Neutrophil (primary cell): Measurements from ENCODE around the gene LRRC3C.

ENCODE experiments used
- H3K27ac ChIP-seq: fragments of 200-600 bp; sonication (generic); 2 replicates; pipeline ENCODE4 v1.5.1; 2016; ENCODE audit warnings: mild to moderate bottlenecking, moderate library complexity
- H3K27me3 ChIP-seq: fragments of 200-600 bp; sonication (generic); 2 replicates; pipeline ENCODE4 v1.6.0; 2016; ENCODE audit warnings: mild to moderate bottlenecking
- H3K36me3 ChIP-seq: fragments of 200-600 bp; sonication (generic); 2 replicates; pipeline ENCODE4 v1.5.1; 2017
- H3K4me1 ChIP-seq, 2 experiments: fragments of 200-600 bp in 1 of 2; sonication (generic) in 1 of 2; 1 replicate in 1 of 2; 2 replicates in 1 of 2; pipeline versions ENCODE4 v1.5.1 to v1.6.1; 2013 to 2016; ENCODE audit warnings: low read depth in 1 of 2, low read length in 1 of 2, mild to moderate bottlenecking in 1 of 2, moderate library complexity in 1 of 2; ENCODE audit not compliant: control insufficient read depth in 1 of 2, insufficient read depth in 1 of 2
- H3K4me3 ChIP-seq, 2 experiments: fragments of 200-600 bp in 1 of 2; sonication (generic) in 1 of 2; 1 replicate in 1 of 2; 2 replicates in 1 of 2; pipeline ENCODE4 v1.5.1; 2013 to 2016; ENCODE audit warnings: low read depth in 1 of 2, low read length in 1 of 2, mild to moderate bottlenecking in 1 of 2, moderate library complexity in 1 of 2
- H3K9me3 ChIP-seq: fragments of 200-600 bp; sonication (generic); 2 replicates; pipeline ENCODE4 v1.5.1; 2016
- TF ChIP-seq, protein P1 (sequence below): fragments of 200-600 bp; sonication (generic); IDR thresholded peaks from 2 replicates; pipeline ENCODE4 v1.5.1; 2016; ENCODE audit warnings: antibody characterized with exemption

The LRRC3C gene

DNA sequence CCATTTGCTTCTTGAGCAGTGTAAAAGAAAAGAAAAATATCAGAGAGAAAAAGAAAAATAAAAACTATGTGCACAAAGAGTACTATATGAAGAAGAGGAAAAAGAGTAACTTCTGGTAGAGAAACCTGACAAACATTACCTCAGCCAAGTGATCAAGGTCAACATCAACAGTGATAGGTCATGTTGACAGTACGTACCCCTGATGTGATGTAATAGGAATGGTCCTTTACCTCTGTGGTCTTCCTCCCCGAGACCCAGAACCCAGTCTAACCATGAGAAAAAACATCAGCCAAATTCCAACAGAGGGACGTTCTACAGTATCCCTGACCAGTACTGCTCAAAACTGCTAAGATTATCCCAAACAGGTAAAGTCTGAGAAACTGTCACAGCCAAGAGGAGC is 13.5 kb upstream of the LRRC3C start:
- Histone ChIP-seq H3K27me3 (no peaks in the 10 kb centered on the region), H3K36me3 (peaks cover 3% of the 10 kb centered on the region), H3K27ac (no peak overlapping the region), H3K9me3 (no peaks in the 10 kb centered on the region), H3K4me3 (no peak overlapping the region), H3K4me1 (peaks cover 5 to 6% of the 10 kb centered on the region in 2 experiments)
- TF ChIP-seq, protein P1, sequence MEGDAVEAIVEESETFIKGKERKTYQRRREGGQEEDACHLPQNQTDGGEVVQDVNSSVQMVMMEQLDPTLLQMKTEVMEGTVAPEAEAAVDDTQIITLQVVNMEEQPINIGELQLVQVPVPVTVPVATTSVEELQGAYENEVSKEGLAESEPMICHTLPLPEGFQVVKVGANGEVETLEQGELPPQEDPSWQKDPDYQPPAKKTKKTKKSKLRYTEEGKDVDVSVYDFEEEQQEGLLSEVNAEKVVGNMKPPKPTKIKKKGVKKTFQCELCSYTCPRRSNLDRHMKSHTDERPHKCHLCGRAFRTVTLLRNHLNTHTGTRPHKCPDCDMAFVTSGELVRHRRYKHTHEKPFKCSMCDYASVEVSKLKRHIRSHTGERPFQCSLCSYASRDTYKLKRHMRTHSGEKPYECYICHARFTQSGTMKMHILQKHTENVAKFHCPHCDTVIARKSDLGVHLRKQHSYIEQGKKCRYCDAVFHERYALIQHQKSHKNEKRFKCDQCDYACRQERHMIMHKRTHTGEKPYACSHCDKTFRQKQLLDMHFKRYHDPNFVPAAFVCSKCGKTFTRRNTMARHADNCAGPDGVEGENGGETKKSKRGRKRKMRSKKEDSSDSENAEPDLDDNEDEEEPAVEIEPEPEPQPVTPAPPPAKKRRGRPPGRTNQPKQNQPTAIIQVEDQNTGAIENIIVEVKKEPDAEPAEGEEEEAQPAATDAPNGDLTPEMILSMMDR = no peak

DNA sequence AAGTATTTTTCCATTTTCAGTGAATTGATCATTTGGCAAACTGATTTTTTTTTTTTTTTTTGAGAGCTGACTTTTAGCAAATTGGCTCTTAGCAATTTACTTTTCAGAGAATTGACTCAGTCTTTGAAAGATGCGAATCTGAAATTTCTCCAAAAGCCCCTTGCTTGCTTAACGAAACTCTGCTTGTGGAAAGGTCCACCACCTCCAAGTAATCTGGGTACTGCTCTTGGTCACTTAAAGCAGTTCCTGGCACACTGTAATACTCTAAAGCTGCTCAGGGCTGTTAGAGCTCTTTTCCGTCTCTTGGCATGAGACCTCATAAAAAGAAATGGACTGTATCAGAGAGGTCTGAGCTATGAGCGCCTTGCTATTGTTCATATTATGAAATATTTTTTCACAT is 12.0 kb upstream of the LRRC3C start:
- peaks cover 12% of the 10 kb centered on the region for H3K36me3 ChIP-seq
- TF ChIP-seq, protein P1 = no peak

DNA sequence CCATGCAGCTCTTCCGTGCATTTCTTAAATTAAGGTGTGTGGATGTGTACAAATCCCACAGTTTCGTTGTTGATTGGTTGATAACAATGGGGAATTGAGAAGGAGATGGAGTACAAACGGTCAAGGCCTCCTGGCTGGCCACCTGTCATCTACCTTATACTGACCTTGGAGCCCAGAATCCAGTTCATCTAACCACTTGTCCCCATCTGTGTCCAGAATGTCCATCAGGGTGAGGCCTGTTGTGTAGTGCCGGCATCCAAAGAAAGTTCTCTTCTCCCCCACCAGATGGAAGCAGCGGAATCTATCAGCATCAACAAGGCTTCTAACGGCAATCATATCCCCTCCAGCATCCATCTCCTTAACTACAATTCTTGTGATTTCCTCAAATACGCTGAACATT is 10.6 kb upstream of the LRRC3C start:
- H3K4me1 ChIP-seq = peaks cover 5 to 12% of the 10 kb centered on the region in 2 experiments

More for the DNA sequence above, 12.0 kb upstream of the LRRC3C start:
- no peaks in the 10 kb centered on the region for H3K27me3 ChIP-seq
- no peak overlapping the region for H3K27ac ChIP-seq
- H3K9me3 ChIP-seq = no peaks in the 10 kb centered on the region
- peaks cover 5 to 6% of the 10 kb centered on the region in 2 experiments for H3K4me1 ChIP-seq
- no peak overlapping the region for H3K4me3 ChIP-seq

DNA sequence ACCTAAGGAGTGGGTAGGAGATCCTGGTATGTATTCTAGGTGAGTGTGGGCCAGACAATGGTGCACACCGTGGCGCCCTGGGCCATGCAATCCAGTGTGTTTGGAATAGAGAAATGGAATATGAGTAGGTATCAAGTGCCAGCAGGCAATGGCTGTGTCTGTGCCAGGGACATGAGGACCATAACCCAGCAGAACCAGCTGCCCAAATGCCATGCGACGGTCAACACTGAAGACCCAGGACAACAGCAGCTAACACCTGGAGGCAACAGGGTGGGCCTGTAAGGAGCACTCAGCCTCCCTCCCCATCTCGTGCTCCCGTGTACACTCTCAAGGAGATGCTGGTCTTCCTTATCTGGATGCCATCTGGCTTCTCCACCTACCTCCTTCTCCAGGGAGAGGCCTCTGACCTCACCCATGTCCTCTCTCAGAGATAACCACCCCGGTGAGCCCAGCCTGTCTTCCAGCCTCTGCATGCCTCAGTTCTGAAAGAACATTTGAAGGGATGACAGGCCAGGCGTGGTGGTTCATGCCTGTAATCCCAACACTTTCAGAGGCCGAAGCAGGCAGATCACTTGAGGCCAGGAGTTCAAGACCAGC is 8.3 kb upstream of the LRRC3C start:
- Histone ChIP-seq H3K36me3 (peaks cover 46% of the 10 kb centered on the region), H3K9me3 (no peaks in the 10 kb centered on the region), H3K4me1 (peaks cover 13 to 23% of the 10 kb centered on the region in 2 experiments), H3K4me3 (no peak overlapping the region), H3K27me3 (no peaks in the 10 kb centered on the region), H3K27ac (no peak overlapping the region)
- TF ChIP-seq, protein P1 = no peak

More for the DNA sequence above, 10.6 kb upstream of the LRRC3C start:
- Histone ChIP-seq H3K36me3 (peaks cover 24% of the 10 kb centered on the region), H3K4me3 (no peak overlapping the region), H3K9me3 (no peaks in the 10 kb centered on the region), H3K27ac (no peak overlapping the region), H3K27me3 (no peaks in the 10 kb centered on the region)
- TF ChIP-seq, protein P1 = no peak

DNA sequence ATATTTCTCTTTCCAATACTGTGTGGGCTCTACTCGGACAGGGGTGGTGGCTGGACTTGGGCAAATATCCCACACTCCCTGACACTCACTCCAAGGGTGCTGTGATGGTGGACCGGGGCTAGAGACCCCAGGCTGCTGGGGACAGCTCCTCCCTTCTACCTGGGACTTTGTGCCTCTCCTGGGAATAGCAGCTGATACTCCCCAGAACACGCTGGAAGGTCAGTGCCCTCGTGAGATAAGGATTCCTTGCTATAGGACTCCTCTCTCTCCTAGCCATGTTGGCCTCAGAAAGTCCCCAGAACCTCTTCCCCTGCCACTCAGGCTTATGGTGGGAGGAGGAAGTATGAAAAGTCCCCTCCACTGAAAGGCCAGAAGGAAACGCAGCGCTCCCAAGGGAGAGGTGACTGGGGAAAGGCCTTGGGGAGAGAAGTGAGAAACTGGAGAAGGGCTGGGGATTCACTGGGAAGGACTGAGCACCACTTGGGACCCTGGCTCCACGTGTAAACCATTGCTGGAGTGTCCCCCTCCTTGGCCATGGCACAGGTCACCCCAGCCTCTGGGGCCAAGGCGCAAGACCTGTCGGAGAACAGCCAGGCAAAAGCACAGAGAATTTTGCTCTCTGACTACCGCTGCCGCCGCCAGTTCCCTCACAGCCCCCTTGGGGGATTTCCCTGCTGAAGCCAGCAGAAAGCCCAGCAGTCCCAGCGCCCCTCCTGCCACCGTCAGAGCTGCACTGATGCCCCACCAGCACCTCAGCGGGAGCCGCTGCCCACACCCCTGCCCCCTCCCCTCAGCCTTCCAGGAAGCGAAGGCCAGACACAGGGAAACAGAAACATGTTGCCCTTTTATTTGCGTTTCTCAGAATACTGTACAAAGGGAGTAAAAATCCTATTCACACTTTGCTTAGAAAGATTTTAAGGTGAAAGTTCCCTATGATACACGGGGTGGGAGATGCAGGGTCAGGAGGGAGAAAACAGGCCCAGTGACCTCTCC is 7.0 kb upstream of the LRRC3C start:
- Histone ChIP-seq H3K4me3 (no peak overlapping the region), H3K4me1 (peaks cover 17 to 33% of the 10 kb centered on the region in 2 experiments), H3K9me3 (no peaks in the 10 kb centered on the region), H3K27ac (no peak overlapping the region), H3K36me3 (peaks cover 48% of the 10 kb centered on the region), H3K27me3 (no peaks in the 10 kb centered on the region)
- TF ChIP-seq, protein P1 = no peak
